ENCODE data around the gene PPIL6.

Gene PPIL6

DNA sequence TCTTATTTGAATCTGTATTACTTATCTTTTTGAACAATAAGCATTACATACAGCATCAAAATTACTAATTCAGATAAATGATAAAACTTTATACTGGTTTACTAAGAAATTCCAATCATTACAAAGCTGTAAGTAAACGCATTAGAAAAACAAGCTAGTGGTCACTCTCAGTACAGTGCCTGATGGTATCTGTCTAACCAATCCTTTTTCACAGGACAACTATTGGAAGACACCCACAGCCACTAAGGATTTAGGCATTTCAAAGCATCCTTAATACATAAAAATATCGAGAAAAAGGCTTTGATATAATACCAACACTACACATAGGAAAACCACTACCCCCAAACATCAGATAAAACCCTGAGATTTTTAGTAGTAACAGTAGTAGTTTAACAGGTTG lies 60.7 kb downstream of the PPIL6 start:
- Histone ChIP-seq H3K36me3 (ENCODE audit: control insufficient read depth, low read length) (peaks cover 73% of the 10 kb centered on the region), H3K27me3 (ENCODE audit: control insufficient read depth, low read length) (no peaks in the 10 kb centered on the region), H3K9me2 (replicated peaks; ENCODE audit: control insufficient read depth, low read length) (no peaks in the 10 kb centered on the region), H3K9me3 (ENCODE audit: control insufficient read depth, insufficient read depth, low read length) (no peaks in the 10 kb centered on the region), H4K20me1 (ENCODE audit: control insufficient read depth, insufficient read depth, low read depth, low read length) (peaks cover 24% of the 10 kb centered on the region), H3K4me2 (ENCODE audit: low read length) (peak overlapping the region; percentile 88), H3K27ac (ENCODE audit: low read depth, low read length) (no peak overlapping the region), H3F3A (ENCODE audit: control insufficient read depth, insufficient read depth) (no peaks in the 10 kb centered on the region), H3K4me1 (ENCODE audit: control insufficient read depth, low read length) (peaks cover 31% of the 10 kb centered on the region), H3K4me3 (ENCODE audit: low read length) (peak overlapping the region; percentile 90), H3K79me2 (ENCODE audit: control insufficient read depth, low read length) (peaks cover 63% of the 10 kb centered on the region)
- TF ChIP-seq EZH2phosphoT487 (IDR thresholded peaks at IDR 0.05; ENCODE audit: borderline replicate concordance, low read length): no peak
- TF ChIP-seq, protein P1, sequence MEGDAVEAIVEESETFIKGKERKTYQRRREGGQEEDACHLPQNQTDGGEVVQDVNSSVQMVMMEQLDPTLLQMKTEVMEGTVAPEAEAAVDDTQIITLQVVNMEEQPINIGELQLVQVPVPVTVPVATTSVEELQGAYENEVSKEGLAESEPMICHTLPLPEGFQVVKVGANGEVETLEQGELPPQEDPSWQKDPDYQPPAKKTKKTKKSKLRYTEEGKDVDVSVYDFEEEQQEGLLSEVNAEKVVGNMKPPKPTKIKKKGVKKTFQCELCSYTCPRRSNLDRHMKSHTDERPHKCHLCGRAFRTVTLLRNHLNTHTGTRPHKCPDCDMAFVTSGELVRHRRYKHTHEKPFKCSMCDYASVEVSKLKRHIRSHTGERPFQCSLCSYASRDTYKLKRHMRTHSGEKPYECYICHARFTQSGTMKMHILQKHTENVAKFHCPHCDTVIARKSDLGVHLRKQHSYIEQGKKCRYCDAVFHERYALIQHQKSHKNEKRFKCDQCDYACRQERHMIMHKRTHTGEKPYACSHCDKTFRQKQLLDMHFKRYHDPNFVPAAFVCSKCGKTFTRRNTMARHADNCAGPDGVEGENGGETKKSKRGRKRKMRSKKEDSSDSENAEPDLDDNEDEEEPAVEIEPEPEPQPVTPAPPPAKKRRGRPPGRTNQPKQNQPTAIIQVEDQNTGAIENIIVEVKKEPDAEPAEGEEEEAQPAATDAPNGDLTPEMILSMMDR (IDR thresholded peaks at IDR 0.05; ENCODE audit: low read depth, low read length, poor library complexity, severe bottlenecking): no peak

DNA sequence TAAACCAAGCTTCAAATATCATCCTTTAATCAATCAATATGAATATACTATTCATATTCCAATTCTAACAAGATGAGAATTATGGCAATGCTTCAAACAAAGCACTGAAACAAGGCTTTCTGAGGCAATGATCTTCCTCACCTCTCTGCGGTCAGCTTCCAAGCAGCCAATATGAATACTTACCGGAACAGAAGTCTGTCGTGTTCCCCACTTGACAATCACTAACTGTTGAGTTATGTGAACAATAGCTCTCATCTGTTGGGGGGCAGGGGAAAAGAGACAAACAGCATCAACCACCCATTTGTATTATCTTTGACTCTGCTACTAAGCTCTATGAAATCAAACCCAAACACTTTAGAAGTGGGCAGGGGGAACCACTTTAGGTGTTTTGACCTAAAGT lies 62.7 kb downstream of the PPIL6 start:
- H3K4me3 ChIP-seq (ENCODE audit: low read length): no peak overlapping the region
- H4K20me1 ChIP-seq (ENCODE audit: control insufficient read depth, insufficient read depth, low read depth, low read length): peaks cover 24% of the 10 kb centered on the region
- H3K36me3 ChIP-seq (ENCODE audit: control insufficient read depth, low read length): peaks cover 93% of the 10 kb centered on the region
- no peaks in the 10 kb centered on the region for H3F3A ChIP-seq (ENCODE audit: control insufficient read depth, insufficient read depth)
- TF ChIP-seq, protein P1 (IDR thresholded peaks at IDR 0.05; ENCODE audit: low read depth, low read length, poor library complexity, severe bottlenecking): no peak
- no peak for TF ChIP-seq EZH2phosphoT487 (IDR thresholded peaks at IDR 0.05; ENCODE audit: borderline replicate concordance, low read length)
- peaks cover 19% of the 10 kb centered on the region for H3K4me1 ChIP-seq (ENCODE audit: control insufficient read depth, low read length)
- H3K79me2 ChIP-seq (ENCODE audit: control insufficient read depth, low read length): peaks cover 63% of the 10 kb centered on the region
- H3K9me3 ChIP-seq (ENCODE audit: control insufficient read depth, insufficient read depth, low read length): no peaks in the 10 kb centered on the region
- H3K9me2 ChIP-seq (replicated peaks; ENCODE audit: control insufficient read depth, low read length): no peaks in the 10 kb centered on the region
- no peak overlapping the region for H3K4me2 ChIP-seq (ENCODE audit: low read length)
- H3K27ac ChIP-seq (ENCODE audit: low read depth, low read length): no peak overlapping the region
- H3K27me3 ChIP-seq (ENCODE audit: control insufficient read depth, low read length): no peaks in the 10 kb centered on the region

DNA sequence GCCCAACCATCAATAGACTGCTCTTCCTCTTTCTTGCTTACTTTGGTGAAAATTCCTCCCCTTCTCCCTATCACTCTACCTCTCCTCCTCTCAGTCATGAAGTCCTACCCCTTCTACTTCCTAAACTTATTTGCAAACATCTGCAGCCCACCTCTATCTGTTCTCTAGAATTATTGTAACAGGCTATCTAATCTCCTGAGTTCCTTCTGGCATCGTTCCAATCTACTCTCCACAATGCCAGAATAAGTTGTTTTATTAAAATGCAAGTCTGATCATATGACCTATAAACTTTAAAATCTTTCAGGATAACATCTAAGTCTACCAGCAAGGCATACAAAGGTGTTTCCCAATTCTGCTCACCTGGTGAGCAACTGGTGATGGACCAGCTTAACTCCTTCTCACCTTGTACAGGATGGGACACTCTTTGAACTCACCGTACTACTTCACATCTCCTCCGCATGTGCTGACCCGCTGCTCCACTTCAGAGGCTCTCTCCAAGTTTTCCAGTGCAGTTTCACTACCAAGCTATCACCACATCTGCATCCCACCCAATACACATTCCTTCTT lies 66.0 kb downstream of the PPIL6 start:
- peaks cover 6% of the 10 kb centered on the region for H3K4me1 ChIP-seq (ENCODE audit: control insufficient read depth, low read length)
- H3K4me2 ChIP-seq (ENCODE audit: low read length): no peak overlapping the region
- H3K4me3 ChIP-seq (ENCODE audit: low read length): no peak overlapping the region
- H3K36me3 ChIP-seq (ENCODE audit: control insufficient read depth, low read length): peaks cover 100% of the 10 kb centered on the region
- no peak for TF ChIP-seq EZH2phosphoT487 (IDR thresholded peaks at IDR 0.05; ENCODE audit: borderline replicate concordance, low read length)
- TF ChIP-seq, protein P1 (IDR thresholded peaks at IDR 0.05; ENCODE audit: low read depth, low read length, poor library complexity, severe bottlenecking): no peak
- H3K9me2 ChIP-seq (replicated peaks; ENCODE audit: control insufficient read depth, low read length): no peaks in the 10 kb centered on the region
- H3F3A ChIP-seq (ENCODE audit: control insufficient read depth, insufficient read depth): peaks cover 2% of the 10 kb centered on the region; the same call in 1 of the 2 replicates
- no peak overlapping the region for H3K27ac ChIP-seq (ENCODE audit: low read depth, low read length)
- peaks cover 8% of the 10 kb centered on the region for H4K20me1 ChIP-seq (ENCODE audit: control insufficient read depth, insufficient read depth, low read depth, low read length)
- peaks cover 37% of the 10 kb centered on the region for H3K79me2 ChIP-seq (ENCODE audit: control insufficient read depth, low read length)
- H3K9me3 ChIP-seq (ENCODE audit: control insufficient read depth, insufficient read depth, low read length): no peaks in the 10 kb centered on the region
- H3K27me3 ChIP-seq (ENCODE audit: control insufficient read depth, low read length): no peaks in the 10 kb centered on the region

Measured in DOHH2 (cell line).